Activated CD4-positive, alpha-beta memory T cell treated with anti-CD3 and anti-CD28 coated beads for 36 hours (primary cell): ENCODE data around the gene TTC9B. TPM values are rescaled to one million over a fixed set of nuclear protein-coding genes. Genes with fewer than 3 reads are reported as not detected.
A peak's percentile ranks its signal among the peaks of the same experiment; 100 is the strongest.
"Not testable (repeated sequence)": the region's sequence is repeated elsewhere in the genome, so short reads cannot be mapped to it uniquely, and the experiment has no call there.

Experiments
- CTCF ChIA-PET: fragments of 350-600 bp; sonication (Branson Sonifier 250); formaldehyde crosslinking; loops from one replicate; lab custom pipeline; 2021; ENCODE audit warnings: antibody characterized with exemption, inconsistent platforms; lab: Charles Lee
- POLR2A ChIA-PET: fragments of 350-600 bp; sonication (Branson Sonifier 250); formaldehyde crosslinking; loops from one replicate; lab custom pipeline; 2021; ENCODE audit warnings: antibody characterized with exemption; lab: Charles Lee
- DNase-seq: peaks from one replicate; pipeline ENCODE4 v3.0.0-alpha.2; 2020
- H3K27ac Mint-ChIP-seq: one replicate; pipeline ENCODE4 v1.8.0; 2021; ENCODE audit warnings: mixed read lengths
- H3K27me3 Mint-ChIP-seq: one replicate; pipeline ENCODE4 v1.8.0; 2021; ENCODE audit warnings: mixed read lengths
- H3K36me3 Mint-ChIP-seq: one replicate; pipeline ENCODE4 v1.8.0; 2021; ENCODE audit warnings: mixed read lengths
- H3K4me1 Mint-ChIP-seq: one replicate; pipeline ENCODE4 v1.8.0; 2021; ENCODE audit warnings: low read depth, mixed read lengths
- H3K4me3 Mint-ChIP-seq: one replicate; pipeline ENCODE4 v1.8.0; 2021; ENCODE audit warnings: mild to moderate bottlenecking, mixed read lengths
- H3K9me3 Mint-ChIP-seq: one replicate; pipeline ENCODE4 v1.8.0; 2021; ENCODE audit warnings: mixed read lengths
- intact Hi-C: fragments of 100-400 bp; cut with micrococcal nuclease; formaldehyde crosslinking; loops from one replicate; pipeline ENCODE4 v1.15.1; 2023
- total RNA-seq, 2 experiments: library from RNA; stranded (reverse); gene quantifications; one replicate each; pipeline ENCODE4 v1.2.3, GENCODE V29; 2021

TTC9B gene
- total RNA-seq, 2 experiments from 2014 or later = not detected

- H3K4me1 Mint-ChIP-seq = peaks cover 20% of the 10 kb centered on the region
- H3K27ac Mint-ChIP-seq = no peak overlapping the region
- POLR2A ChIA-PET = no interaction called here
Observed at GRCh38 chr19:40192758-40193586, 25.2 kb downstream of the TTC9B start.

GRCh38 chr19:40191836-40192646 lies 26.1 kb downstream of the TTC9B start:
- CTCF ChIA-PET = interaction anchor here (0.6 to 2.6 kb wide), 2 partner anchors 51 to 130 kb away, joined by 3 to 21 read pairs; no protein-coding TSS in a partner anchor
- Mint-ChIP-seq H3K9me3 (no peaks in the 10 kb centered on the region), H3K4me1 (peaks cover 20% of the 10 kb centered on the region), H3K27me3 (no peaks in the 10 kb centered on the region), H3K4me3 (peak overlapping the region; percentile 57), H3K36me3 (no peaks in the 10 kb centered on the region), H3K27ac (no peak overlapping the region)
- POLR2A ChIA-PET = interaction anchor here (0.5 to 0.7 kb wide), 3 partner anchors 48 to 1355 kb away, joined by 3 to 4 read pairs (median 3); partner anchors contain the start of gene C19orf47
- peak; percentile 38 for DNase-seq
- intact Hi-C loops = loop anchor here (5.0 kb wide), 1 partner anchor 100 kb away; the partner anchor contains the start of gene ZNF780A

More at GRCh38 chr19:40192758-40193586, 25.2 kb downstream of the TTC9B start:
- Mint-ChIP-seq H3K27me3 (no peaks in the 10 kb centered on the region), H3K9me3 (no peaks in the 10 kb centered on the region), H3K4me3 (peak overlapping the region; percentile 57), H3K36me3 (no peaks in the 10 kb centered on the region)
- DNase-seq = no peak
- intact Hi-C loops = loop anchor here (5.0 kb wide), 1 partner anchor 101 kb away; the partner anchor contains the start of gene ZNF780A
- CTCF ChIA-PET = interaction anchor here (0.5 kb wide), 1 partner anchor 49 kb away, joined by 5 read pairs; no protein-coding TSS in a partner anchor

GRCh38 chr19:40190891-40191835 lies 27.0 kb downstream of the TTC9B start, which contains the start of gene MAP3K10:
MAP3K10 (plus strand) TSS chr19:40191426; CDS start chr19:40192032, 606 bp downstream.
- Mint-ChIP-seq H3K9me3 (no peaks in the 10 kb centered on the region), H3K27me3 (no peaks in the 10 kb centered on the region), H3K27ac (peak within 1 kb of the TSS; percentile 89), H3K36me3 (no peaks in the 10 kb centered on the region), H3K4me1 (peaks cover 20% of the 10 kb centered on the region), H3K4me3 (peak within 1 kb of the TSS; percentile 84)
- intact Hi-C loops = loop anchor here (5.0 kb wide), 1 partner anchor 99 kb away; the partner anchor contains the start of gene ZNF780A
- ChIA-PET POLR2A (interaction anchor here (0.7 kb wide), 2 partner anchors 194 to 1356 kb away, joined by 3 to 4 read pairs; no protein-coding TSS in a partner anchor), CTCF (interaction anchor here (0.8 to 2.6 kb wide), 4 partner anchors 26 to 50 kb away, joined by 5 to 21 read pairs (median 6); partner anchors contain the start of gene TTC9B)
- DNase-seq = peak; percentile 83

GRCh38 chr19:40184273-40184672 lies 33.9 kb downstream of the TTC9B start:
- Mint-ChIP-seq H3K36me3 (no peaks in the 10 kb centered on the region), H3K9me3 (no peaks in the 10 kb centered on the region), H3K4me1 (no peaks in the 10 kb centered on the region), H3K27ac (no peak overlapping the region), H3K27me3 (peaks cover 2% of the 10 kb centered on the region), H3K4me3 (no peak overlapping the region)
- ChIA-PET POLR2A (no interaction called here), CTCF (interaction anchor here (1.1 kb wide), 1 partner anchor 121 kb away, joined by 4 read pairs; no protein-coding TSS in a partner anchor)
- intact Hi-C loops = no loop called here
- DNase-seq = no peak

- no peak for DNase-seq
- Mint-ChIP-seq H3K4me3 (no peak overlapping the region), H3K27me3 (peaks cover 6% of the 10 kb centered on the region), H3K27ac (no peak overlapping the region), H3K36me3 (no peaks in the 10 kb centered on the region), H3K4me1 (no peaks in the 10 kb centered on the region), H3K9me3 (no peaks in the 10 kb centered on the region)
- POLR2A ChIA-PET = no interaction called here
- CTCF ChIA-PET = interaction anchor here (1.0 kb wide), 1 partner anchor 34 kb away, joined by 3 read pairs; no protein-coding TSS in a partner anchor
- intact Hi-C loops = no loop called here
Observed at GRCh38 chr19:40178756-40179155, 39.4 kb downstream of the TTC9B start.

- Mint-ChIP-seq H3K36me3 (no peaks in the 10 kb centered on the region), H3K9me3 (no peaks in the 10 kb centered on the region), H3K4me3 (no peak overlapping the region), H3K4me1 (no peaks in the 10 kb centered on the region), H3K27me3 (peaks cover 6% of the 10 kb centered on the region), H3K27ac (no peak overlapping the region)
- ChIA-PET CTCF (interaction anchor here (1.1 kb wide), 1 partner anchor 10 kb away, joined by 3 read pairs; no protein-coding TSS in a partner anchor), POLR2A (no interaction called here)
- intact Hi-C loops = no loop called here
- DNase-seq = no peak
Observed at GRCh38 chr19:40177286-40178070, 40.7 kb downstream of the TTC9B start.

GRCh38 chr19:40175820-40176219 lies 42.4 kb downstream of the TTC9B start:
- no peak for DNase-seq
- Mint-ChIP-seq H3K27ac (no peak overlapping the region), H3K4me3 (no peak overlapping the region), H3K4me1 (no peaks in the 10 kb centered on the region), H3K9me3 (no peaks in the 10 kb centered on the region), H3K27me3 (peaks cover 6% of the 10 kb centered on the region), H3K36me3 (no peaks in the 10 kb centered on the region)
- ChIA-PET CTCF (interaction anchor here (2.8 kb wide), 1 partner anchor 36 kb away, joined by 8 read pairs; no protein-coding TSS in a partner anchor), POLR2A (no interaction called here)
- intact Hi-C loops = no loop called here

- no peak for DNase-seq
- intact Hi-C loops = no loop called here
- H3K9me3 Mint-ChIP-seq = no peaks in the 10 kb centered on the region
- H3K4me3 Mint-ChIP-seq = no peak overlapping the region
- no peaks in the 10 kb centered on the region for H3K4me1 Mint-ChIP-seq
- H3K27ac Mint-ChIP-seq = no peak overlapping the region
- CTCF ChIA-PET = interaction anchor here (1.5 to 2.8 kb wide), 2 partner anchors 9 to 34 kb away, joined by 6 to 8 read pairs; no protein-coding TSS in a partner anchor
- POLR2A ChIA-PET = no interaction called here
- no peaks in the 10 kb centered on the region for H3K36me3 Mint-ChIP-seq
- H3K27me3 Mint-ChIP-seq = peaks cover 4% of the 10 kb centered on the region
Observed at GRCh38 chr19:40174092-40174491, 44.1 kb downstream of the TTC9B start.

- CTCF ChIA-PET, H3K27ac Mint-ChIP-seq, POLR2A ChIA-PET, H3K9me3 Mint-ChIP-seq, H3K4me1 Mint-ChIP-seq, H3K27me3 Mint-ChIP-seq, intact Hi-C loops, H3K36me3 Mint-ChIP-seq, H3K4me3 Mint-ChIP-seq, DNase-seq: not testable (repeated sequence)
Observed at GRCh38 chr19:40171293-40171692, 46.9 kb downstream of the TTC9B start.

GRCh38 chr19:40170303-40170989 lies 47.7 kb downstream of the TTC9B start:
- H3K4me3 Mint-ChIP-seq, H3K9me3 Mint-ChIP-seq, H3K36me3 Mint-ChIP-seq, H3K27ac Mint-ChIP-seq, H3K27me3 Mint-ChIP-seq, H3K4me1 Mint-ChIP-seq, CTCF ChIA-PET, DNase-seq, intact Hi-C loops, POLR2A ChIA-PET: not testable (repeated sequence)
